HG02840 (cell line): ENCODE data around the gene RNF157.
"Not testable (repeated sequence)": the region's sequence is repeated elsewhere in the genome, so short reads cannot be mapped to it uniquely, and the experiment has no call there.

ENCODE experiments used
- ATAC-seq: cut with Tn5 transposase; IDR thresholded peaks from one replicate; pipeline ENCODE4 v1.9.1; 2021; ENCODE audit warnings: mild to moderate bottlenecking, moderate library complexity, moderate number of reproducible peaks; ENCODE audit not compliant: unreplicated experiment, low FRiP score

Gene RNF157

DNA sequence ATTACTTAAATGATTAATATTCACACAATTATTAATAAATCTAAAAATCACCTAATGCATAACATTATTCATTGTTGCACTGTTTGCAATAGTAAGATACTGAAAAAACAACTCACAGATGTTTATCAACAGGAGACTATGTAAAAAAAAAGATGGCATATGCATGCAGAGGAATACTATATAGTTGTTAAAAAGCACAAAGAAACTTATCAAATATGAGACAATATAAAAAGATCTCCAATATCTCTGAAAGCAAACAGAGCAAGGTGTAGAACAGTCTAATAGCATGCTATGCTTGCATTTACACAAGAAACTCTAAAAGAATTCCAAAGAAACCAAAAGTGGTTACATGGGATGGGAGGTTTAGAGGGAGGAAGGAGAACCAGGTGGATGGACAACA lies 3.7 kb downstream of the RNF157 start:
- ATAC-seq, result no peak

DNA sequence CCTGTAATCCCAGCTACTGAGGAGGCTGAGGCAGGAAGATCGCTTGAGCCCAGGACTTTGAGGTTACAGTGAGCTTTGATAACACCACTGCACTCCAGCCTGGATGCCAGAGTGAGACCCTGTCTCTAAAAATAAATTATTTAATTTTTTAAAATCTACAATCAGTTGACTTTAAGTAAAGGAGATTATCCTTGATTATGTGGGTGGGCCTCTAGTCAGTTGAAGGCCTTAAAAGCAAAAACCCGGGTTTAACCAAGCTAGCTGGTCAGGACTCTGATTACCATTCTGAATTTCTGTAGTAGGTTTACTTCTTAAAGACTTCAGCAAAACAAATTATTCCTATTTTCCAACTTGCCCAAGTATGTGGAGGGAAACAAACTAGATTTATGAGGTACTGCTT lies 4.4 kb downstream of the RNF157 start:
- ATAC-seq, result no peak

GRCh38 chr17:76234354-76234679 lies 6.0 kb downstream of the RNF157 start:
- ATAC-seq, result no peak

DNA sequence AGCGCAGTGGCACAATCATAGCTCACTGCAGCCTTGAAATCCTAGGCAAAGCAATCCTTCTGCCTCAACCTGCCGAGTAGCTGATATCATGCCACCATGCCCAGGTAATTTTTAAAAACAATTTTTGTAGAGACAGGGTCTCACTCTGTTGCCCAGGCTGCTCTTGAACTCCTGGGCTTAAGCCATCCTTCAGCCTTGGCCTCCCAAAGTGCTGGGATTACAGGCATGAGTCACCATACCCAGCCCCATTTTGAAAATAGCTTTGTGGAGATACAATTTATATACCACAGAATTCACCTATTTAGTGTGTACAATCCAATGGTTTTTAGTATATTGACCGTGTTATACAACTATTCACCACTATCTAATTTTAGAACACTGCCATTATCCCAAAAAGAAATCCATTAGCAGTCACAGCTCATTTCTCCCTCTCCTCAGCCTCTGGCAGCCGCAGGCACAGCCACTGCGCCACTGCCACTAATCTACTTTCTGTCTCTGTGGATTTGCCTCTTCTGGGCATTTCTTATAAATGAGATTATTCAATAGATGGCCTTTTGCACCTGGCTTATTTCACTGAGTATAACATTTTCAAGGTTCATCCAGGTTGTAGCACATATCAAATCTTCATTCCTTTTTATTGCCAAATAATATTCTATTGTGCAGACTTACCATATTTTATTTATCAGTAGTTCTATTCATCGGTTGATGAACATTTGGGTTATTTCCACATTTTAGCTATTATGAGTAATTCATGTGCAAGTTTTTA lies 6.5 kb downstream of the RNF157 start:
- ATAC-seq, result no peak

DNA sequence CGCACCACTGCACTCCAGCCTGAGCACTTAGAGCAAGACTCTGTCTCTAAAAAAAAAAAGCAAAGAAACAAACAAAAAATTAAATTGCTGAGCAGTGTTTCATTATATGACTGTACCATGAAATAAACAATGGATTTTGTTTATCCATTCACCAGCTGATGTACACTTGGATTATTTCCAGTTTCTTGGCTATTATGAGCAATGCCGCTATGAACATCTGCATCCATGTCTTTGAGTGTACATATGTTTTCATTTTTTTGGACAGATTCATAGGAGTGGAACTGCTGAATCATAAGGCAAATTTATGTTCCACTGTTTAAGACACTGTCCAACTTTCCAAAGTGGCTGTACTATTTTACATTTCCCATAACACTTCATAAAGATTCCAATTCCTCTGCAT lies 8.0 kb downstream of the RNF157 start:
- ATAC-seq, result no peak

- ATAC-seq, result not testable (repeated sequence)
These were observed 13.5 kb downstream of the RNF157 start for GRCh38 chr17:76226749-76227148.

- ATAC-seq, result not testable (repeated sequence)
These were observed 14.8 kb downstream of the RNF157 start for GRCh38 chr17:76225373-76226086.

DNA sequence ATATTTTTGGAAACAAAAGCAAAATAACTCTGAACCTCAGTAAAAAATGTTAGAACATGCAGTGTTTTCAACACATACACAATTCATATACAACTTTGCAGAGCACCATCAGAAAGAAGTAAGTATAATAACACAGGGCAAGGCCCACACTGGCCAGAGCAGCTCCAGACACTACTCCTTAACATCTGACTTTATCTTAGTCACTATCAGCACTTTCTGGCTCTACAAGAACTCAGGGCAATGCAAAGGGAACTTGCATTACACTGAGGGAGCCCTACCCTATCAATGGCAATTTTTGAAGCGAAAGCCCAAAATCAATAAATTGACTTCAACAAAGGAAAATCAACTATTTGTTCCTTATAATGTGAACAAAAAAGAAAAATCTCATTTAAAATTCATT lies 16.5 kb downstream of the RNF157 start:
- ATAC-seq, result no peak

GRCh38 chr17:76219670-76220383 lies 20.5 kb downstream of the RNF157 start:
- ATAC-seq, result no peak

DNA sequence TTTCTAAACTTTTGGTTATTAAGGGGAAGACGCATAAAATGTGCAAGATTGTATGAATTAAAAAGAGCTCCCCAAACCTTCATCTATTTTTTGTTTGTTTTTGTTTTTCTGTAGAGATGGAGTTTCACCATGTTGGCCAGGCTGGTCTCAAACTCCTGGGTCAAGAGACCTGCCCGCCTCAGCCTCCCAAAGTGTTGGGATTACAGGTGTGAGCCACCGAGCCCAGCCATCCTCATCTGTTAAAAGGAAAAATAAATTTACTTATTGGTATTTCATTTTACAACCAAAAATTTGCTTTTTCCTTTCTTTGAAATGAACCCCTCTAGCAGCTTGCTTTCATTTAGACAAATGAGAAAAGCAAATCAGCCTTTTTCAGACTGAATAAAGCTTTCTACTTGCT lies 23.2 kb downstream of the RNF157 start:
- ATAC-seq, result no peak

- ATAC-seq, result no peak
These were observed 26.8 kb downstream of the RNF157 start for GRCh38 chr17:76213491-76213890.

DNA sequence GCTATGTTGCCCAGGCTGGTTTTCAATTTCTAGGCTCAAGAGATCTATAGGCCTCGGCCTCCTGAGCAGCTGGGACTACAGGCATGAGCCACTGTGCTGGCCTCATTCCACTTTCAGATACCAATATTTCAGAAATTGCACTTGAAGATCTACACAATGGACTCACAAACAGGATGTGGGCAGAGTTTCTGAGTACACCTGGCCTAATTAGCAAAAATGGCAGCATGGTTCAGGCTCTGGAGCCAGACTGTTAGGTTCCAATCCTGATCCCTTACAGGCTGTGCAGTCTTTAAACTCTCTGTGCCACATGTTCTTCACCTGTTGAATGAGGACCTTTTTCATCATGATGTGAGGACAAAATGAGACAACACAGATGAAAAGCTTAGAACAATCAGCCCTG lies 32.2 kb downstream of the RNF157 start:
- no peak for ATAC-seq

- no peak for ATAC-seq
These were observed 32.8 kb downstream of the RNF157 start for GRCh38 chr17:76207275-76208059.

GRCh38 chr17:76205542-76206144 lies 34.6 kb downstream of the RNF157 start:
- ATAC-seq, result not testable (repeated sequence)

- no peak for ATAC-seq
These were observed 36.0 kb downstream of the RNF157 start for GRCh38 chr17:76204277-76204676.

DNA sequence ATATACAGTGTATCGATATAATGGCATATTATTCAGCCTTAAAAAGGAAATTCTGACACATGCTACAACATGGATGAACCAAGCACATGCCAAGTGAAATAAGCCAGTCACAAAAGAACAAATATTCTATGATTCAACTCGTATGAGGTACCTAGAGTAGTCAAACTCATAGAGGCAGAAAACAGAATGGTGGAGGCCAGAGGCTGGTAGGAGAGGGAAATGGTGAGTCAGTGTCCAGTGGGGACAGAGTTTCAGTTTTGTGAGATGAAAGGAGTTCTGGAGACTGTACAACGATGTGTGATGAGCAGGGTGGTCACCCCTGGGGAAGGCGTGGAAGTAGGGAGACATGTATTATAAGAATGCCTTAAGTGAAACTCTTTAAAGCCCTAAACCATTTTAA lies 39.9 kb downstream of the RNF157 start:
- ATAC-seq, result no peak

DNA sequence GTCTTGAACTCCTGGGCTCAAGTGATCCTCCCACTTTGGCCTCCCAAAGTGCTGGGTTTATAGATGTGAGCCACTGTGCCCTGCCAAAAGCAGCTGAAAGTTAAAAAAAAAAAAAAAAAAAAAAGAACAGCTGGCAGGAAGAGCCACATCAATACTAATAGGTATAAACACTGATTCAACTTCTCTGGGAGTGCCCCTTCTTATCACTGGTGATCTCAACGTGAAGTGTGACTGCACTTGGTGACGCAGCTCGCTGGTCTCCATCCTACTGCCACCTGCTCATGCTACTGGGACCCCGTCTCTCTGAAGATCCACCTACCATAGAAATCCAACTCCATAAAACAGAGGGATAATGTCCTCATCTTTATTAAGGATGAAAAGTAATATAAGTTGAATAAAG lies 40.8 kb downstream of the RNF157 start:
- ATAC-seq, result no peak

DNA sequence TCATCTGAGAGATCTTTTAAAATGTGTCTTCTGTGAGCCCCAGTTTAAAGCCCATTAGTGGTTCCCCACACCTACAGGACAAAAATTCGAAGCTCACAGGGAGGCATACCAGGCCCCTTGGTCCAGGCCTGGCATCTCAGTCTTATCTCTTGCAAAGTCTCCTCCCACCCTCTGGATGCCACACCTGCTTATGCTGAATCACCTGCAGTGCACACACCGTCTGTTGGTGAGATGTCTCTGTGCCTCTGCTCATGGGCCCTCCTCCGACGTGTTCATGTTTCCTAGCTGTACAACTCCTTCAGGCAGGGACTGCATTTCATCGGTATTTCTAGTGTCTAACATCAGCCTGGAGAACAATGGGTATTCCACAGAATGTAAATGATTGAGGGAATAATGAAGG lies 41.6 kb downstream of the RNF157 start:
- no peak for ATAC-seq

GRCh38 chr17:76197911-76198310 lies 42.4 kb downstream of the RNF157 start:
- no peak for ATAC-seq

- no peak for ATAC-seq
These were observed 43.6 kb downstream of the RNF157 start for GRCh38 chr17:76196675-76197074.
